CD4-positive, alpha-beta memory T cell (primary cell): Measurements from ENCODE around the gene UTP14A. TPM values are rescaled to one million over a fixed set of nuclear protein-coding genes. Genes with fewer than 3 reads are reported as not detected.

Source experiments
- CTCF ChIA-PET: fragments of 350-600 bp; sonication (Branson Sonifier 250); formaldehyde crosslinking; loops from one replicate; lab custom pipeline; 2021; ENCODE audit warnings: inconsistent platforms; ENCODE audit not compliant: partially characterized antibody; lab: Charles Lee
- POLR2A ChIA-PET: fragments of 350-600 bp; sonication (Branson Sonifier 250); formaldehyde crosslinking; loops from one replicate; lab custom pipeline; 2021; ENCODE audit not compliant: partially characterized antibody; lab: Charles Lee
- DNase-seq, 5 donors: peaks; one replicate each; pipeline versions ENCODE4 v3.0.0 to v3.0.0-alpha.2; 2020 to 2022; ENCODE audit warnings: mixed read lengths in 1 of 5
- H3K27ac ChIP-seq: one replicate; pipeline ENCODE4 v1.7.0; 2013; ENCODE audit warnings: low read depth, low read length
- H3K27me3 ChIP-seq: 2 replicates; pipeline ENCODE4 v1.7.0; 2013; ENCODE audit warnings: mild to moderate bottlenecking, low read length, moderate library complexity; ENCODE audit not compliant: insufficient read depth
- H3K36me3 ChIP-seq: 2 replicates; pipeline ENCODE4 v1.7.0; 2013; ENCODE audit warnings: mild to moderate bottlenecking, low read length, moderate library complexity; ENCODE audit not compliant: insufficient read depth
- H3K4me1 ChIP-seq: 2 replicates; pipeline ENCODE4 v1.7.0; 2013; ENCODE audit warnings: mild to moderate bottlenecking, low read length, moderate library complexity; ENCODE audit not compliant: insufficient read depth
- H3K4me3 ChIP-seq, 2 donors: one replicate each; pipeline ENCODE4 v1.7.0; 2013; ENCODE audit warnings: low read length in 2 of 2, mild to moderate bottlenecking in 1 of 2
- H3K9me3 ChIP-seq, 2 donors: one replicate each; pipeline ENCODE4 v1.7.0; 2013; ENCODE audit warnings: low read length in 2 of 2, control low read depth in 1 of 2; ENCODE audit not compliant: control insufficient read depth in 1 of 2
- H3K27ac Mint-ChIP-seq, 7 donors: one replicate each; pipeline ENCODE4 v1.8.0; 2020 to 2021; ENCODE audit warnings: mixed read lengths in 7 of 7, mild to moderate bottlenecking in 6 of 7, inconsistent platforms in 3 of 7, moderate library complexity in 3 of 7
- H3K27me3 Mint-ChIP-seq, 2 donors: one replicate each; pipeline ENCODE4 v1.8.0; 2020 to 2021; ENCODE audit warnings: mixed read lengths in 2 of 2
- H3K36me3 Mint-ChIP-seq, 2 donors: one replicate each; pipeline ENCODE4 v1.8.0; 2020 to 2021; ENCODE audit warnings: mixed read lengths in 2 of 2, inconsistent platforms in 1 of 2, mild to moderate bottlenecking in 1 of 2
- H3K4me1 Mint-ChIP-seq, 4 donors: one replicate each; pipeline ENCODE4 v1.8.0; 2020 to 2021; ENCODE audit warnings: mixed read lengths in 4 of 4, mild to moderate bottlenecking in 1 of 4
- H3K4me3 Mint-ChIP-seq, 8 donors: one replicate each; pipeline ENCODE4 v1.8.0; 2020 to 2021; ENCODE audit warnings: mixed read lengths in 8 of 8, mild to moderate bottlenecking in 7 of 8, moderate library complexity in 6 of 8, inconsistent platforms in 3 of 8
- H3K9me3 Mint-ChIP-seq, 8 donors: one replicate each; pipeline ENCODE4 v1.8.0; 2020 to 2021; ENCODE audit warnings: mixed read lengths in 8 of 8, mild to moderate bottlenecking in 5 of 8, inconsistent platforms in 3 of 8, moderate library complexity in 1 of 8
- intact Hi-C: fragments of 100-400 bp; cut with micrococcal nuclease; formaldehyde crosslinking; loops from one replicate; pipeline ENCODE4 v1.15.1; 2023
- polyA plus RNA-seq, 2 donors: library from polyadenylated mRNA; unstranded; fragments of 300-500 nt; fragmentation: Illumina TruSeq; gene quantifications; one replicate each; pipeline ENCODE4 v1.2.3, GENCODE V29; 2021
- total RNA-seq, 2 experiments: library from RNA; stranded (reverse); gene quantifications; one replicate each; pipeline ENCODE4 v1.2.3, GENCODE V29; 2021

UTP14A gene
- total and polyA plus RNA-seq, 4 experiments from 2014 or later, result 2.5 to 19.2 (median 15.2) TPM

- peaks cover 0 to 5% of the 10 kb centered on the region in 2 donors for H3K36me3 Mint-ChIP-seq
- intact Hi-C loops, result no loop called here
- peaks cover 6 to 40% (median 17%) of the 10 kb centered on the region in 4 donors for H3K4me1 Mint-ChIP-seq
- H3K27ac Mint-ChIP-seq, result peak overlapping the region in 3 of 7 donors; percentile 30 to 99 (median 73)
- H3K9me3 Mint-ChIP-seq, result peaks cover 0 to 4% (median 0%) of the 10 kb centered on the region in 8 donors
- CTCF ChIA-PET, result interaction anchor here (1.0 kb wide), 1 partner anchor 30 kb away, joined by 3 read pairs; no protein-coding TSS in a partner anchor
- DNase-seq, result no peak
- peak overlapping the region in 7 of 8 donors; percentile 0 to 75 (median 32) for H3K4me3 Mint-ChIP-seq
- H3K27me3 Mint-ChIP-seq, result peaks cover 2% of the 10 kb centered on the region in 2 donors
- Histone ChIP-seq H3K9me3 (no peaks in the 10 kb centered on the region), H3K27ac (no peak overlapping the region), H3K27me3 (no peaks in the 10 kb centered on the region), H3K4me1 (peaks cover 16% of the 10 kb centered on the region), H3K4me3 (no peak overlapping the region), H3K36me3 (no peaks in the 10 kb centered on the region)
- POLR2A ChIA-PET, result interaction anchor here (1.5 kb wide), 1 partner anchor 22 kb away, joined by 4 read pairs; no protein-coding TSS in a partner anchor
These were observed 50.2 kb downstream of the UTP14A start for GRCh38 chrX:129956145-129956544.

- ChIA-PET POLR2A (interaction anchor here (1.5 kb wide), 1 partner anchor 23 kb away, joined by 4 read pairs; no protein-coding TSS in a partner anchor), CTCF (interaction anchor here (1.1 kb wide), 1 partner anchor 31 kb away, joined by 3 read pairs; no protein-coding TSS in a partner anchor)
- H3K36me3 ChIP-seq, result no peaks in the 10 kb centered on the region
- peaks cover 2% of the 10 kb centered on the region in 2 donors for H3K27me3 Mint-ChIP-seq
- peak overlapping the region in 7 of 8 donors; percentile 34 to 75 (median 53) for H3K4me3 Mint-ChIP-seq
- no peaks in the 10 kb centered on the region for H3K9me3 ChIP-seq
- intact Hi-C loops, result no loop called here
- peaks cover 0 to 4% (median 0%) of the 10 kb centered on the region in 8 donors for H3K9me3 Mint-ChIP-seq
- H3K4me3 ChIP-seq, result no peak overlapping the region
- peaks cover 12 to 47% (median 23%) of the 10 kb centered on the region in 4 donors for H3K4me1 Mint-ChIP-seq
- no peak for DNase-seq
- peaks cover 22% of the 10 kb centered on the region for H3K4me1 ChIP-seq
- H3K36me3 Mint-ChIP-seq, result peaks cover 0 to 5% of the 10 kb centered on the region in 2 donors
- no peaks in the 10 kb centered on the region for H3K27me3 ChIP-seq
- peak overlapping the region in 2 of 7 donors; percentile 15 to 99 for H3K27ac Mint-ChIP-seq
- no peak overlapping the region for H3K27ac ChIP-seq
These were observed 50.8 kb downstream of the UTP14A start for GRCh38 chrX:129956765-129957164.

- Mint-ChIP-seq H3K27ac (peak overlapping the region in 4 of 7 donors; percentile 50 to 61 (median 57)), H3K36me3 (peaks cover 0 to 5% of the 10 kb centered on the region in 2 donors), H3K9me3 (peaks cover 0 to 4% (median 0%) of the 10 kb centered on the region in 8 donors), H3K4me3 (peak overlapping the region in 7 of 8 donors; percentile 46 to 70 (median 64)), H3K27me3 (peaks cover 2% of the 10 kb centered on the region in 2 donors), H3K4me1 (peaks cover 14 to 49% (median 26%) of the 10 kb centered on the region in 4 donors)
- Histone ChIP-seq H3K27me3 (no peaks in the 10 kb centered on the region), H3K36me3 (no peaks in the 10 kb centered on the region), H3K4me1 (peaks cover 22% of the 10 kb centered on the region), H3K27ac (no peak overlapping the region), H3K4me3 (peak overlapping the region in 1 of 2 donors; percentile 28), H3K9me3 (no peaks in the 10 kb centered on the region)
- ChIA-PET CTCF (interaction anchor here (0.7 to 1.1 kb wide), 2 partner anchors 32 to 71 kb away, joined by 3 to 4 read pairs; no protein-coding TSS in a partner anchor), POLR2A (interaction anchor here (0.6 to 1.5 kb wide), 3 partner anchors 22 to 24 kb away, joined by 3 to 4 read pairs (median 4); no protein-coding TSS in a partner anchor)
- peak in 1 of 5 donors; percentile 47 for DNase-seq
- intact Hi-C loops, result no loop called here
These were observed 51.5 kb downstream of the UTP14A start for GRCh38 chrX:129957241-129958082.

DNA sequence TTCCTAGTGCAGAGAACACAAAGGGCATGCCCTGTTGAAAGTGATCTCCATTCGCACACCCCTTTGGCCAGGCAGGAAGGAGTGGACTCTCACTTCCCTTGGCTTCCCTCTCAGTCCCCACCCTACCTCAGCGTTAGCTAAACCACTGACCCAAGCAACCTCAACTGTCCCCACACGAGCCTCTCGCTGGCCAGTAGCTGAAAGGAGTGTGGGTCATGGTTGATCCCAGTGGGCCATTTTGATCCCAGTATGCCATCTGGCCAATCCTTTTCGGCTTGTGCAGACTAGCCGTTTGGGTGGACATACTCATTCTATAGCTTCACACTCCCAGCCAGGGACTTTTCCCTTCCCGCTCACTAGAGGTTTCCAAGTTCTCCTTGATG lies 52.1 kb downstream of the UTP14A start:
- H3K4me1 Mint-ChIP-seq, result peaks cover 10 to 44% (median 23%) of the 10 kb centered on the region in 4 donors
- H3K27ac Mint-ChIP-seq, result peak overlapping the region in 2 of 7 donors; percentile 61 to 73
- no peak for DNase-seq
- CTCF ChIA-PET, result no interaction called here
- H3K4me3 Mint-ChIP-seq, result peak overlapping the region in 7 of 8 donors; percentile 46 to 70 (median 64)
- Histone ChIP-seq H3K36me3 (no peaks in the 10 kb centered on the region), H3K27me3 (no peaks in the 10 kb centered on the region), H3K9me3 (no peaks in the 10 kb centered on the region), H3K27ac (no peak overlapping the region), H3K4me3 (no peak overlapping the region), H3K4me1 (peaks cover 20% of the 10 kb centered on the region)
- POLR2A ChIA-PET, result interaction anchor here (1.4 kb wide), 1 partner anchor 21 kb away, joined by 3 read pairs; no protein-coding TSS in a partner anchor
- H3K36me3 Mint-ChIP-seq, result peaks cover 0 to 1% of the 10 kb centered on the region in 2 donors
- H3K27me3 Mint-ChIP-seq, result no peaks in the 10 kb centered on the region
- peaks cover 0 to 2% (median 0%) of the 10 kb centered on the region in 8 donors for H3K9me3 Mint-ChIP-seq
- intact Hi-C loops, result no loop called here

DNA sequence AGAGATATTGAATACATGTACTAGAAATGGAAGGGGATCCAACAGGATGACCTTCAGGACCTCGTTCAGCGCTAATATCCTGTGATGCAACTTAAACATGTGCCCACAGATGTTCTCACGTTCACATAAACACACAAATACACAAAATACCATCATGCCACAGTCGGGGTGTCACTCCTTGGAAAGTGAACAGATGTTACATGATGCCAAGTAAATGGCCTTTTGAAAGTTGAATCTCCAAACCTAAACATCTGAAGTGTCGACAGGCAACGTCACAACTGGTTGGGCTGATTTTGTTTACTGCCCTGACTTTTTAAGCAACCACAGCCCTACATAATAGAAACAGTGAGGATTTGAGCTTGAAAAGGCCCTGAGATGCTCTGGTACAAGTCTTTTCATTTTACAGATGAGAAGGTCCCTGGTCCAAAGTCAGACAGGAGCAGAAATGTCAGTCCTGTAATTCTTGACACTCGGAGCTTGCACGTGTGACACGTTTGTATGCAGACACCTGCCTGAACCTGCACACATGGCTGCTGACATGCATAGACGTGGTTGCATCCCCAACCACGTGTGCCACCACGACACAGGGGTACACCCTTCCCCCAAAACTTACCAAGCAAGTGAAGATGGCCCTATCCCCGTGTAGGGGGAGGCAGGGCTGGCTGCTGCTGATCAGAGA lies 53.0 kb downstream of the UTP14A start:
- Mint-ChIP-seq H3K4me3 (peak overlapping the region in 1 of 8 donors; percentile 70), H3K9me3 (peaks cover 0 to 2% (median 0%) of the 10 kb centered on the region in 8 donors), H3K36me3 (no peaks in the 10 kb centered on the region), H3K27ac (peak overlapping the region in 3 of 7 donors; percentile 31 to 73 (median 43)), H3K4me1 (peaks cover 10 to 38% (median 19%) of the 10 kb centered on the region in 4 donors), H3K27me3 (no peaks in the 10 kb centered on the region)
- Histone ChIP-seq H3K4me3 (no peak overlapping the region), H3K9me3 (no peaks in the 10 kb centered on the region), H3K27me3 (no peaks in the 10 kb centered on the region), H3K36me3 (no peaks in the 10 kb centered on the region), H3K4me1 (peaks cover 14% of the 10 kb centered on the region), H3K27ac (no peak overlapping the region)
- CTCF ChIA-PET, result no interaction called here
- intact Hi-C loops, result no loop called here
- no peak for DNase-seq
- POLR2A ChIA-PET, result interaction anchor here (1.4 kb wide), 1 partner anchor 21 kb away, joined by 3 read pairs; no protein-coding TSS in a partner anchor

DNA sequence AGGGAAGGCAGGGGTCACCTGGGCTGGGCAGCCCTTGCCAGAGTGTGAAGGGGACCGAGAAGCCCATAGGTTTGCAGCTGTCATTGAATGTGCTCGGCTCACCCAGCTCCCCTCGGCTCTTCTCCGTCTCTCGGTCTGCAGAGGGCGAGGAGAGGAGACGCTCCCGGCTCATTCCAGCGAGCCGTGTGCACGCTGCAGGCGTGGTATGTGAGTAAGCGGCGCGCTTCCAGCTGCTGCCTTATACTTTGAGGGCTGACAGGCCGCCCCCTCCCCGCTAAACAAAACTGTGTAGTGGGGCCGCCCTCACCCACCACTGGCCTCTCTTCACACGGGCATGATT lies 53.5 kb downstream of the UTP14A start:
- ChIA-PET CTCF (interaction anchor here (2.1 kb wide), 1 partner anchor 32 kb away, joined by 5 read pairs; no protein-coding TSS in a partner anchor), POLR2A (interaction anchor here (3.1 kb wide), 1 partner anchor 19 kb away, joined by 8 read pairs; no protein-coding TSS in a partner anchor)
- Mint-ChIP-seq H3K4me3 (no peak overlapping the region), H3K4me1 (peaks cover 10 to 33% (median 18%) of the 10 kb centered on the region in 4 donors), H3K9me3 (peaks cover 0 to 2% (median 0%) of the 10 kb centered on the region in 8 donors), H3K27ac (peak overlapping the region in 1 of 7 donors; percentile 31), H3K36me3 (no peaks in the 10 kb centered on the region), H3K27me3 (no peaks in the 10 kb centered on the region)
- intact Hi-C loops, result no loop called here
- Histone ChIP-seq H3K36me3 (no peaks in the 10 kb centered on the region), H3K27ac (no peak overlapping the region), H3K9me3 (no peaks in the 10 kb centered on the region), H3K27me3 (no peaks in the 10 kb centered on the region), H3K4me3 (no peak overlapping the region), H3K4me1 (peaks cover 14% of the 10 kb centered on the region)
- DNase-seq, result no peak
